HG03469 (cell line): ENCODE measurements around the gene TM4SF18.
"Not testable (repeated sequence)": the region's sequence is repeated elsewhere in the genome, so short reads cannot be mapped to it uniquely, and the experiment has no call there.

Experiments
- ATAC-seq: cut with Tn5 transposase; IDR thresholded peaks from one replicate; pipeline ENCODE4 v1.9.1; 2021; ENCODE audit warnings: mild to moderate bottlenecking, moderate library complexity, moderate number of reproducible peaks; ENCODE audit not compliant: unreplicated experiment

TM4SF18 gene

GRCh38 chr3:149333176-149333859, at the start of gene TM4SF18:
Gene TM4SF18 (minus strand): TSS chr3:149333636. CDS start chr3:149333382, 254 bp downstream.
- no peak for ATAC-seq

GRCh38 chr3:149382518-149382917, 49.1 kb upstream of the TM4SF18 start:
- ATAC-seq = no peak

- ATAC-seq = peak; percentile 63
Measured at GRCh38 chr3:149382101-149382467, 48.6 kb upstream of the TM4SF18 start.

GRCh38 chr3:149381173-149382100, 48.0 kb upstream of the TM4SF18 start:
- no peak for ATAC-seq

GRCh38 chr3:149380220-149380619, 46.8 kb upstream of the TM4SF18 start:
- ATAC-seq = not testable (repeated sequence)

GRCh38 chr3:149378478-149379309, 45.3 kb upstream of the TM4SF18 start:
- no peak for ATAC-seq

- ATAC-seq = no peak
Measured at GRCh38 chr3:149377408-149378364, 44.2 kb upstream of the TM4SF18 start, which contains the start of gene TM4SF1. Gene TM4SF1 (minus strand): TSS chr3:149377649. CDS start chr3:149377547, 102 bp downstream.

- no peak for ATAC-seq
Measured at GRCh38 chr3:149376718-149377407, 43.4 kb upstream of the TM4SF18 start.

- ATAC-seq = no peak
Measured at GRCh38 chr3:149375501-149376196, 42.2 kb upstream of the TM4SF18 start.

GRCh38 chr3:149374793-149375500, 41.5 kb upstream of the TM4SF18 start:
- ATAC-seq = no peak

GRCh38 chr3:149374391-149374790, 41.0 kb upstream of the TM4SF18 start:
- no peak for ATAC-seq

GRCh38 chr3:149373235-149374125, 40.0 kb upstream of the TM4SF18 start:
- ATAC-seq = no peak

- no peak for ATAC-seq
Measured at GRCh38 chr3:149371723-149372114, 38.3 kb upstream of the TM4SF18 start.

- no peak for ATAC-seq
Measured at GRCh38 chr3:149371001-149371722, 37.7 kb upstream of the TM4SF18 start.

- no peak for ATAC-seq
Measured at GRCh38 chr3:149369991-149370866, 36.8 kb upstream of the TM4SF18 start.
